ENCODE measurements around the gene AACS.

GRCh38 chr12:125076103-125076502, 10.9 kb downstream of the AACS start:
- TF ChIP-seq GABPA (IDR thresholded peaks at IDR 0.05; ENCODE audit: low read depth) (no peak), CTCF (IDR thresholded peaks at IDR 0.05; ENCODE audit: insufficient read depth, low read length) (no peak)

All from HL-60 (cell line).